Endodermal cell (in vitro differentiated cells): Measurements from ENCODE around the gene RTP3. TPM values are rescaled to one million over a fixed set of nuclear protein-coding genes. Genes with fewer than 3 reads are reported as not detected.
A peak's percentile ranks its signal among the peaks of the same experiment; 100 is the strongest.
"Not testable (repeated sequence)": the region's sequence is repeated elsewhere in the genome, so short reads cannot be mapped to it uniquely, and the experiment has no call there.

Experiments
- DNase-seq: peaks from one replicate; pipeline ENCODE4 v3.0.0-alpha.2; 2017
- H3K27ac ChIP-seq: 2 replicates; pipeline ENCODE4 v1.5.1; 2013; ENCODE audit warnings: mild to moderate bottlenecking, low read depth, low read length, moderate library complexity
- H3K27me3 ChIP-seq: 2 replicates; pipeline ENCODE4 v1.6.1; 2013; ENCODE audit warnings: mild to moderate bottlenecking, low read length, moderate library complexity; ENCODE audit not compliant: insufficient read depth, control insufficient read depth, poor library complexity, severe bottlenecking
- H3K36me3 ChIP-seq: 2 replicates; pipeline ENCODE4 v1.7.0; 2013; ENCODE audit warnings: mild to moderate bottlenecking, low read length, moderate library complexity; ENCODE audit not compliant: control insufficient read depth, insufficient read depth
- H3K4me1 ChIP-seq: one replicate; pipeline ENCODE4 v1.7.0; 2013; ENCODE audit warnings: low read length; ENCODE audit not compliant: control insufficient read depth, insufficient read depth
- H3K4me3 ChIP-seq: 2 replicates; pipeline ENCODE4 v1.5.1; 2013; ENCODE audit warnings: mild to moderate bottlenecking, low read length, moderate library complexity
- H3K9ac ChIP-seq: 2 replicates; pipeline ENCODE4 v1.6.1; 2013; ENCODE audit warnings: mild to moderate bottlenecking, low read length, moderate library complexity; ENCODE audit not compliant: poor library complexity, severe bottlenecking; ENCODE audit errors: extremely low read depth
- H3K9me3 ChIP-seq: 2 replicates; pipeline ENCODE4 v1.6.1; 2013; ENCODE audit warnings: mild to moderate bottlenecking, low read length, moderate library complexity; ENCODE audit not compliant: control insufficient read depth
- H3K27ac Mint-ChIP-seq: 2 replicates; pipeline ENCODE4 v1.8.0; 2020; ENCODE audit warnings: mixed read lengths
- H3K27me3 Mint-ChIP-seq: 2 replicates; pipeline ENCODE4 v1.8.0; 2021; ENCODE audit warnings: mild to moderate bottlenecking, mixed read lengths; ENCODE audit not compliant: insufficient read depth
- H3K36me3 Mint-ChIP-seq: 2 replicates; pipeline ENCODE4 v1.8.0; 2020; ENCODE audit warnings: low read depth, mixed read lengths
- H3K4me1 Mint-ChIP-seq: 2 replicates; pipeline ENCODE4 v1.8.0; 2020; ENCODE audit warnings: mixed read lengths
- H3K4me3 Mint-ChIP-seq: 2 replicates; pipeline ENCODE4 v1.8.0; 2020; ENCODE audit warnings: mild to moderate bottlenecking, moderate library complexity, mixed read lengths
- H3K9me3 Mint-ChIP-seq: 2 replicates; pipeline ENCODE4 v1.8.0; 2020; ENCODE audit warnings: mild to moderate bottlenecking, mixed read lengths
- WGBS, 2 experiments: methylation state at CpG; one replicate each; pipeline versions ENCODE4 v1.1.5 to v1.1.7; 2013; ENCODE audit warnings: missing lambda C conversion rate in 2 of 2, mixed read lengths in 1 of 2; ENCODE audit not compliant: insufficient coverage in 1 of 2, insufficient read length in 1 of 2; 5-methylcytosine and 5-hydroxymethylcytosine counted together
- total RNA-seq, 2 donors: library from RNA; stranded (reverse); fragmentation: NEBNext Ultra II Directional in 1 of 2; extraction: Animal tissue kit (Norgen Biotek cat#: 25700) in 1 of 2; gene quantifications; 2 replicates in 1 of 2; 3 replicates in 1 of 2; pipeline ENCODE4 v1.2.1, GENCODE V29; 2021
- TF ChIP-seq, protein P1 (sequence below): fragments of 200-600 bp; sonication (generic); conservative IDR thresholded peaks from 2 replicates; pipeline ENCODE4 v1.5.0; 2021; ENCODE audit warnings: antibody characterized with exemption, mild to moderate bottlenecking

Gene RTP3
- total RNA-seq, 2 donors from 2014 or later = not detected

DNA sequence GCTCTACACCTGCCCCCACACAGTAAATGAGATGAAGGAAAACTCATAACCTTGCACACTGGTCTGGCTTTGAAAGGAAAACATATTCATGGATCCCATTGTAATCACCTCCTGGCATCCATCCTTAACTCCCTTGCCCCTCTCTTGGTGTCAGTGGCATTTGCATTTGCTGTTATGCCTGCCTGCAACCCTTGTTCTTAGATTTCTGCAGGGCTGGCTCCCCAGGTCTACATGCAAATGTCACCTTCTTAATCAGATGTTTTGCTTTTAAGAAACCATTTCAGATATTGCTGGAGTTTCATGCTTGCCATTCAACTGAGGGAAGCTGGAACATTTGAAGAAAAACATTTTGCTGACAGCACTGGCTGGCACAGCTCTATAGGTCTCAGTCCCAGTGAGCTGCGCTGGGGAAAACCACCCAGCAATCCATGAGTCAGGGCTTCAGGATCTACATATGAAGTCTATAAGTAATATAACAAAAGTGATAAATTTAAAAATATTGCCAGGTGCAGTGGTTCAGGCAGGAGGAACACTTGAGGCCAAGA, 49.2 kb downstream of the RTP3 start:
- Mint-ChIP-seq H3K36me3 (peaks cover 62% of the 10 kb centered on the region), H3K9me3 (peaks cover 24% of the 10 kb centered on the region), H3K4me1 (peaks cover 32% of the 10 kb centered on the region), H3K27me3 (no peaks in the 10 kb centered on the region), H3K27ac (peak overlapping the region; percentile 12), H3K4me3 (no peak overlapping the region)
- Histone ChIP-seq H3K27ac (no peak overlapping the region), H3K9me3 (peaks cover 12% of the 10 kb centered on the region), H3K4me3 (no peak overlapping the region), H3K4me1 (peaks cover 5% of the 10 kb centered on the region), H3K27me3 (no peaks in the 10 kb centered on the region), H3K9ac (no peak overlapping the region), H3K36me3 (peaks cover 49% of the 10 kb centered on the region)
- DNase-seq = no peak
- TF ChIP-seq, protein P1, sequence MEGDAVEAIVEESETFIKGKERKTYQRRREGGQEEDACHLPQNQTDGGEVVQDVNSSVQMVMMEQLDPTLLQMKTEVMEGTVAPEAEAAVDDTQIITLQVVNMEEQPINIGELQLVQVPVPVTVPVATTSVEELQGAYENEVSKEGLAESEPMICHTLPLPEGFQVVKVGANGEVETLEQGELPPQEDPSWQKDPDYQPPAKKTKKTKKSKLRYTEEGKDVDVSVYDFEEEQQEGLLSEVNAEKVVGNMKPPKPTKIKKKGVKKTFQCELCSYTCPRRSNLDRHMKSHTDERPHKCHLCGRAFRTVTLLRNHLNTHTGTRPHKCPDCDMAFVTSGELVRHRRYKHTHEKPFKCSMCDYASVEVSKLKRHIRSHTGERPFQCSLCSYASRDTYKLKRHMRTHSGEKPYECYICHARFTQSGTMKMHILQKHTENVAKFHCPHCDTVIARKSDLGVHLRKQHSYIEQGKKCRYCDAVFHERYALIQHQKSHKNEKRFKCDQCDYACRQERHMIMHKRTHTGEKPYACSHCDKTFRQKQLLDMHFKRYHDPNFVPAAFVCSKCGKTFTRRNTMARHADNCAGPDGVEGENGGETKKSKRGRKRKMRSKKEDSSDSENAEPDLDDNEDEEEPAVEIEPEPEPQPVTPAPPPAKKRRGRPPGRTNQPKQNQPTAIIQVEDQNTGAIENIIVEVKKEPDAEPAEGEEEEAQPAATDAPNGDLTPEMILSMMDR = no peak
- 84% methylated on average over 1 of the region's 1 CpG; no CpG with 5 or more reads in 1 of the 2 experiments for WGBS, 2 experiments

DNA sequence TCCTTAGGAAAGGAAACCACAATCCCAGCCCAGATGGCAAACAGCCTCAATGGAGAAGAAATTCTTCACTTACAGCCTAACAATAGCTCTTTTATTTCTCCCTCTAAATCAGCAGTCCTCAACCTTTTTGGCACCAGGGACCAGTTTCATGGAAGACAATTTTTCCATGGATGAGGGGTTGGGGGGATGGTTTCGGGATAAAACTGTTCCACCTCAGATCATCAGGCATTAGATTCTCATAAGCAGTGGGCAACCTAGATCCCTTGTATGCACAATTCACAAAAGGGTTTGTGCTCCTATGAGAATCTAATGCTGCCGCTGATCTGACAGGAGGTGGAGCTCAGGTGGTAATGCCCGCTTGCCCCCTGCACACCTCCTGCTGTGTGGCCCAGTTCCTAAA, 50.8 kb downstream of the RTP3 start:
- H3K27ac Mint-ChIP-seq, H3K27ac ChIP-seq, H3K4me3 Mint-ChIP-seq, DNase-seq, H3K27me3 ChIP-seq, H3K4me1 ChIP-seq, H3K9ac ChIP-seq, H3K27me3 Mint-ChIP-seq: not testable (repeated sequence)
- peaks cover 12% of the 10 kb centered on the region for H3K9me3 ChIP-seq
- Mint-ChIP-seq H3K36me3 (peaks cover 51% of the 10 kb centered on the region), H3K9me3 (peaks cover 24% of the 10 kb centered on the region), H3K4me1 (peaks cover 26% of the 10 kb centered on the region)
- WGBS, 2 experiments = 96 to 100% methylated on average over 2 to 3 of the region's 3 CpGs
- peaks cover 46% of the 10 kb centered on the region for H3K36me3 ChIP-seq
- H3K4me3 ChIP-seq = peak overlapping the region; percentile 71

DNA sequence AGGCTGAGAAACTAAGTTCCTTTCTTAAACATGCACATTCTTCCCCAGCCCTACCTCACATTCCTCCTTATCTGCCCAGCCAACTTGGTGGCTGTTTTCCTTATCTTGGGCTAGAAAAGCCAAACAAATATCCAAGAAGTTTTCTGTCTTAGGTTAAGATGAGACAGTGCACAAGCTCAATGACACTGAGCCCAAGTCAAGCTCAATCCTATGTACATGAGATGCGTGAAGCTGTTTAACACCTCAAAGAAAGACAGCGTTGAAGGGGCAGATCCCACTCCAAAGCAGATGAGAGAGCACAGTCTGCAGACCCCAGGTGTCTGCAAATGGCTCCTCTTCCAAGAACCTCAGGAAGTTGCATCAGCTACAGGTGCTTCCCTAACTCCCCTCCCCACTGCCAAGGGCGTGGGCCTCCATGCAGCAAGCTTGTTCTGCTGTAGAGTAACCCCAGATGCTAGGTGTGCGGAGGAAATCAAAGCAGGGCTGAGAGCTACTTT, 51.7 kb downstream of the RTP3 start:
- TF ChIP-seq, protein P1 = no peak
- peaks cover 12% of the 10 kb centered on the region for H3K9me3 ChIP-seq
- no peaks in the 10 kb centered on the region for H3K27me3 Mint-ChIP-seq
- no peak overlapping the region for H3K4me3 Mint-ChIP-seq
- H3K27me3 ChIP-seq = no peaks in the 10 kb centered on the region
- DNase-seq = no peak
- peak overlapping the region; percentile 69 for H3K27ac Mint-ChIP-seq
- H3K36me3 Mint-ChIP-seq = peaks cover 46% of the 10 kb centered on the region
- peaks cover 5% of the 10 kb centered on the region for H3K4me1 ChIP-seq
- no peak overlapping the region for H3K27ac ChIP-seq
- peaks cover 26% of the 10 kb centered on the region for H3K4me1 Mint-ChIP-seq
- H3K9me3 Mint-ChIP-seq = peaks cover 24% of the 10 kb centered on the region
- peak overlapping the region; percentile 71 for H3K4me3 ChIP-seq
- H3K9ac ChIP-seq = no peak overlapping the region
- peaks cover 40% of the 10 kb centered on the region for H3K36me3 ChIP-seq
- 43 to 81% methylated on average over 2 to 4 of the region's 4 CpGs for WGBS, 2 experiments
